RCC 7860 (cell line): Measurements from ENCODE around the gene PGM3.
"Not testable (repeated sequence)": the region's sequence is repeated elsewhere in the genome, so short reads cannot be mapped to it uniquely, and the experiment has no call there.

Experiments used
- DNase-seq: peaks from one replicate; pipeline ENCODE4 v3.0.0-alpha.2; 2015; ENCODE audit warnings: low spot score
- FAIRE-seq: peaks from 2 replicates; lab custom pipeline; 2012; peaks lifted over from hg19 to GRCh38; lab: Jason Lieb, UNC

Gene PGM3, protein sequence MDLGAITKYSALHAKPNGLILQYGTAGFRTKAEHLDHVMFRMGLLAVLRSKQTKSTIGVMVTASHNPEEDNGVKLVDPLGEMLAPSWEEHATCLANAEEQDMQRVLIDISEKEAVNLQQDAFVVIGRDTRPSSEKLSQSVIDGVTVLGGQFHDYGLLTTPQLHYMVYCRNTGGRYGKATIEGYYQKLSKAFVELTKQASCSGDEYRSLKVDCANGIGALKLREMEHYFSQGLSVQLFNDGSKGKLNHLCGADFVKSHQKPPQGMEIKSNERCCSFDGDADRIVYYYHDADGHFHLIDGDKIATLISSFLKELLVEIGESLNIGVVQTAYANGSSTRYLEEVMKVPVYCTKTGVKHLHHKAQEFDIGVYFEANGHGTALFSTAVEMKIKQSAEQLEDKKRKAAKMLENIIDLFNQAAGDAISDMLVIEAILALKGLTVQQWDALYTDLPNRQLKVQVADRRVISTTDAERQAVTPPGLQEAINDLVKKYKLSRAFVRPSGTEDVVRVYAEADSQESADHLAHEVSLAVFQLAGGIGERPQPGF

GRCh38 chr6:83192871-83193746, at the start of gene PGM3, which contains the start of gene RWDD2A:
PGM3 (minus strand) TSS chr6:83193265; CDS start chr6:83191012, 2,253 bp downstream.
RWDD2A (plus strand) TSS chr6:83193357; CDS start chr6:83194452, 1,095 bp downstream.
- FAIRE-seq = no peak

DNA sequence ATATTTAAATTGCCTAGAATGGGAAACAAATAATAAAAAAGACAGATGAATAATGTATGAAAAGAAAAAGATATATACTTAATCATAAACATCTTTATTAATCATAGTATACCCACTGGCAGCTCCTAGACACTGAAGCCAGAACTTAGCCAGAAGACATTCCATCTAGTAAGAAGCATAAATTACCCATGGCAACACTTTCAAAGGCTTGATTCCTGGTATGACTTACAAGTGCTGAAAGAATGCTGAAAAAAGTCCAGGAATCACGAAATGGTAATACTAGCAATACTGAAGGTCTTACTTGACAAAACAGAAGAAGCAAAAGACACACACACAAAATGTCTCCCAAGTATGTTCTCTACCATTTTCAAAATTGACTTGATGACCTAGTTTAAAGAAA, 38.1 kb upstream of the PGM3 start:
- DNase-seq (no peak), FAIRE-seq (no peak)

More at GRCh38 chr6:83192871-83193746, at the start of gene PGM3, which contains the start of gene RWDD2A:
- DNase-seq = peak; percentile 65

- FAIRE-seq (no peak), DNase-seq (no peak)
Measured at GRCh38 chr6:83226517-83226916, 33.5 kb upstream of the PGM3 start.

DNA sequence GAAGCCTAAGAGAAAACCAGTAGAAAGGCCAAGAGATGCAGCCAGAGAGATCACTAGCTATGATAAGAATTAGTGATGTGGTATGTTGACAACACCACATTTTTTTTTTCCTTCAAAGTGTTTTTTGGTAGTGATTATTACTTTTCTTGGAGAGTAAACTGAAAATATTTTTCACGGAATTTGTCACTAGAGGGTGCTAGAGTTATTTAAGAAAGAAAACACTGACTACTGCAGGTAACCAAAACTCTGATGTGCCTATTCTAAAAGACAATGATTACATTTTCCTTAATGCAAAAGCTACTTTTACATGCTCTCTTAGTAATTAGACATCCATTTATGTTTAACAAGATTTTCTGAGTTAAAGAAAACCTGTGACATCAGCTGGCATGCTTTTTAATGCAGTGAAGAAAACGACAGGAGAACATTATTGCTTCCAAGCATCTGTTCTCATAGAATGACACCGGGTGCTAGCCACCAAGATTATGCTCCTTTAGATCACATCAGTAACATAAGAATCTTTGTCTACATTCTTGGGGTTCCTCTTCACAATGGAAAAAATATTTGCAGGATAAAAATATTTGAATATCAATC, 28.9 kb upstream of the PGM3 start:
- FAIRE-seq (peak; percentile 49), DNase-seq (no peak)

DNA sequence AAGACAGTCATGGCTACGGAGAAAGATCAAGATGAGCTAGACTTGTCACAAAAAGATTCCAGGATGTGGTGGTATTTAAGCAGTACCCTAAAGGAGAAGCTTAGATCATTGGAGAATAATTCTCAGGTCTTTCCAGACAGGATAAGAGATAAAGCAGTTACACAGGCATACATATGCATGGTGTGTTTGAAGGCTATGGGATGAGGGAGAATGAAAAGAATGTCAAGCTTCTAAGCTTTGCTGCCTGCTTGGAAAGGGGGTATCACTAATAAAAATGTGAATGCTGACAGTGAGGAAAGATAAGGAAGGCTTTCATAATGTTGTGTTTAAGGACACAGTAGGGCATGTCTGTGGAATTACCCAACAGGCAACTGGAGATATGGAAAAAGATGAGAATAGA, 28.2 kb upstream of the PGM3 start:
- FAIRE-seq (no peak), DNase-seq (no peak)

- DNase-seq (no peak), FAIRE-seq (no peak)
Measured at GRCh38 chr6:83220121-83220520, 27.1 kb upstream of the PGM3 start.

DNA sequence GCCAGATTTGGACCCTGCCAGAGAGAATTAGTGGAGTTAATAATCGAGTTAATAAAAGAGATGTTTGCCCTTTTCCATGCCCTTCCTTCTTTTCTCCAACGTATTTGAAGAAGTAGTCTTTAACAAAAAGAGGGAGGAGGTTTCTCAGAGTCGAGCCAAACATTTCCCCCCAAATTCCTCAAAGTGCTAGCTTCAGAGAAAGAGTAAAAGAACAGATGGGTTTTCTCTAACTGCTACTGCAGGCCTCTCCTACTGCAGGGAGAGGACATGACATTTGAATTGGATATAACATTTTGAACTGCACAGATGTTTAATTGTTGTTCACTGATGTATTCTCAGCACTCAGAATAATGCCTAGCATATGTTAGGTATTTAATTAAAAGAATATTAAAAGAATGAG, 25.6 kb upstream of the PGM3 start:
- DNase-seq (no peak), FAIRE-seq (no peak)

DNA sequence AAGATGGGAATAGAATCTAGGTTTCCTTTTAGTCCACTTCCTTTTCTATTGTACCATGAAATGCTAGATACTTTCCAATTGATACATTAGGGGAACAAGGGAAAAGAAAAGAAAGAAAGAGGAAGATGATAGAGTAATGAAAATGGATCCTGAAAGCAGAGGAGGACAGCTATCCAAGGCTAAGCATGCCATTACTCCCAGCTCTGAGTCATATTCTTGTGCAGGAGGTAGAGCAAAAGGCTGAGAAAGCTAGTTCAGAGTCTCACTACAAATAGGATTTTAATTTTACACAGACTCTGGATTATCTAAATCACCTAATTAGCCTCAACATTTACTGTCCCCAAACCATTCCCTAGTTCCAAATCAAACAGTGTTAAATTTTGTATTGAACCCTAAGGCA, 23.7 kb upstream of the PGM3 start:
- DNase-seq = no peak
- FAIRE-seq = no peak

- FAIRE-seq (no peak), DNase-seq (peak; percentile 33)
Measured at GRCh38 chr6:83215131-83216047, 22.3 kb upstream of the PGM3 start.

- FAIRE-seq (no peak), DNase-seq (no peak)
Measured at GRCh38 chr6:83202031-83202430, 9.0 kb upstream of the PGM3 start.

- FAIRE-seq (no peak), DNase-seq (peak; percentile 58)
Measured at GRCh38 chr6:83199863-83200225, 6.8 kb upstream of the PGM3 start.

GRCh38 chr6:83199173-83199862, 6.3 kb upstream of the PGM3 start:
- DNase-seq (peak; percentile 19), FAIRE-seq (no peak)

GRCh38 chr6:83198486-83199172, 5.6 kb upstream of the PGM3 start:
- no peak for FAIRE-seq
- no peak for DNase-seq

DNA sequence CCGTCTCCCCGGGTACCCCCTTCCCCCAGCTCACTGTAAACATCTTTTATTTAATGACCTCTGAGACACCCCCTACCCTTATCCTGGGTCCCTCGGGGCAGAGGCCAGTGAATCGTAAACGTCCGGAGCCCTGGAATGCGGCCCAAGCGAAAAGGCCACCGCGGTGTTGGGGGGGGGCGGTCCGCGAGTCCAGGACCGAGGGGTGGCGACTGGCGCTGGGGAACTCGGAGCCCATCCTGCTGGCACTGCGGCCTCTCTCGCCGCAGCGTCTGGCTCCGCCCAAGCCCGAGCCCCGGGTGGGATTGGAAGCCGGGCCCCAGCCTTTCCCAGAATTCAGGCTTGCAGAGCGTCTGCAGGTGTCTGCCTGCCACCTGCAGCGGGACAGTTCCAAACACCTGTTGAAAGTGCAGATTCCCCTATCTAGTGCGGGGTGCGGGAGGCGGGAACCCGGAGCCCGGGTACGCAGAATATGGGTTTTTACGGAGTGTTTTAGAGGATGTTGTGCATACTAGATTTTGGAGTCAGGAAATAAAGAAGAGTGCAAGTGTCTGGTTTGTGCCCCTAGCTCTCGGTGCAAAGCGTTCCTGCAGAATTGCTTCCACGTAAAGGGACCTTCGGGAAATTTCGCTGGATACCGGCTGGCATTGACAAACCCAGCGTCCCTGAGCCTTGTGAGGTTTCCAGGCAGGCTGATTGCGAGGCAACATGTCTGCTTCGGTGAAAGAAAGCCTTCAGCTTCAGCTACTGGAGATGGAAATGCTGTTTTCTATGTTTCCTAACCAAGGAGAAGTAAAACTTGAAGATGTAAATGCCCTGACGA, 892 bp upstream of the PGM3 start:
- FAIRE-seq (no peak), DNase-seq (no peak)

DNA sequence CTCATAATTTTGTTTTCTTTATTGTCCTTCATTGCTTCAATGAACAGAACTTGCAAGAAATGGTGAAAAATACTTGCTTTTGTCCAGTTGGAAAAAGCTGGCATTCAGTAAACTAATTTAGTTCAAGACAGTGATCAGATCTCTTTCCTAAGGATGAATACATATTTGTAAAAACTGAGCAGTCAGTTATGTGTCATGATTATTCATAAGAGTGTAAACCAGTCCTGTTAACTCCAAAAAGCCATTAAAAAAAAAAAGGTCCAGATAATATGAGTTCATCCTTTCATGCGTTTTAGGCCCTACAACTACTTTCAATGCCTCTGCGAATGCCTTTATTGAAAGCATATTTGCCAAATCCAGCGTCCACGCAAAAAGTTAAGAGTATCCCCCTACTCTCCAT, 609 bp downstream of the PGM3 start:
- FAIRE-seq (no peak), DNase-seq (no peak)

DNA sequence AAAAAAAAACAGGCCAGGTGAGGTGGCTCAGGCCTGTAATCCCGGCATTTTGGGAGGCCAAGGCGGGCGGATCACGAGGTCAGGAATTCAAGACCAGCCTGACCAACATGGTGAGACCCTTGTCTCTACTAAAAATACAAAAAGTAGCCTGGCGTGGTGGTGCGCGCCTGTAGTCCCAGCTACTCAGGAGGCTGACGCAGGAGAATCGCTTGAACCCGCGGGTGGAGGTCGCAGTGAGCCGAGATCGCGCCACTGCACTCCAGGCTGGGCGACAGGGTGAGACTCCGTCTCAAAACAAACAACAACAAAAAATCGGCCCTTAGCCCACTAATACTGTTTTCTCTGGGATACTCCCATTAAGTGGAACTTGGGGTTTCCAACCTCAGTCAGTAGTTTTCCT, 1.1 kb downstream of the PGM3 start:
- DNase-seq, FAIRE-seq: not testable (repeated sequence)

GRCh38 chr6:83190626-83191025, 2.4 kb downstream of the PGM3 start:
- DNase-seq = no peak
- no peak for FAIRE-seq

GRCh38 chr6:83188501-83188900, 4.6 kb downstream of the PGM3 start:
- DNase-seq = no peak
- FAIRE-seq = no peak
